ENCODE measurements around the gene POLE2.
"Not testable (repeated sequence)": the region's sequence is repeated elsewhere in the genome, so short reads cannot be mapped to it uniquely, and the experiment has no call there.

POLE2 gene

GRCh38 chr14:49720744-49721143, 32.7 kb upstream of the POLE2 start:
- Mint-ChIP-seq H3K4me1 (no peaks in the 10 kb centered on the region), H3K27me3 (ENCODE audit: low read depth, poor library complexity) (peaks cover 17% of the 10 kb centered on the region), H3K36me3 (ENCODE audit: low read depth) (peaks cover 20% of the 10 kb centered on the region), H3K9me3 (peaks cover 29% of the 10 kb centered on the region), H3K27ac (no peak overlapping the region), H3K4me3 (no peak overlapping the region)
- no peak for DNase-seq
- no peak for TF ChIP-seq CTCF (IDR thresholded peaks at IDR 0.05)

GRCh38 chr14:49710993-49711392, 23.0 kb upstream of the POLE2 start:
- H3K9me3 Mint-ChIP-seq; H3K36me3 Mint-ChIP-seq (ENCODE audit: low read depth); H3K27ac Mint-ChIP-seq; H3K4me1 Mint-ChIP-seq; H3K27me3 Mint-ChIP-seq (ENCODE audit: low read depth, poor library complexity); DNase-seq; H3K4me3 Mint-ChIP-seq: not testable (repeated sequence)

GRCh38 chr14:49704471-49704870, 16.5 kb upstream of the POLE2 start:
- not testable (repeated sequence) for H3K9me3 Mint-ChIP-seq; H3K4me1 Mint-ChIP-seq; H3K36me3 Mint-ChIP-seq (ENCODE audit: low read depth); DNase-seq; H3K4me3 Mint-ChIP-seq; H3K27me3 Mint-ChIP-seq (ENCODE audit: low read depth, poor library complexity); H3K27ac Mint-ChIP-seq

- DNase-seq = no peak
- no peak overlapping the region for H3K4me3 Mint-ChIP-seq
- peaks cover 5% of the 10 kb centered on the region for H3K36me3 Mint-ChIP-seq (ENCODE audit: low read depth)
- H3K4me1 Mint-ChIP-seq = no peaks in the 10 kb centered on the region
- H3K27ac Mint-ChIP-seq = no peak overlapping the region
- no peaks in the 10 kb centered on the region for H3K27me3 Mint-ChIP-seq (ENCODE audit: low read depth, poor library complexity)
- no peak for TF ChIP-seq CTCF (IDR thresholded peaks at IDR 0.05)
- H3K9me3 Mint-ChIP-seq = no peaks in the 10 kb centered on the region
Measured at GRCh38 chr14:49703965-49704364, 16.0 kb upstream of the POLE2 start.

- Mint-ChIP-seq H3K9me3 (no peaks in the 10 kb centered on the region), H3K36me3 (ENCODE audit: low read depth) (peaks cover 5% of the 10 kb centered on the region), H3K4me1 (no peaks in the 10 kb centered on the region), H3K4me3 (no peak overlapping the region), H3K27ac (no peak overlapping the region), H3K27me3 (ENCODE audit: low read depth, poor library complexity) (no peaks in the 10 kb centered on the region)
- no peak for TF ChIP-seq CTCF (IDR thresholded peaks at IDR 0.05)
- DNase-seq = no peak
Measured at GRCh38 chr14:49702725-49703124, 14.7 kb upstream of the POLE2 start.

GRCh38 chr14:49693735-49694124, 5.7 kb upstream of the POLE2 start:
- not testable (repeated sequence) for H3K9me3 Mint-ChIP-seq; H3K27me3 Mint-ChIP-seq (ENCODE audit: low read depth, poor library complexity); H3K36me3 Mint-ChIP-seq (ENCODE audit: low read depth)
- peak overlapping the region; percentile 48 for H3K27ac Mint-ChIP-seq
- peaks cover 20% of the 10 kb centered on the region for H3K4me1 Mint-ChIP-seq
- peak; percentile 8 for DNase-seq
- H3K4me3 Mint-ChIP-seq = peak overlapping the region; percentile 80

- H3K9me3 Mint-ChIP-seq = peaks cover 10% of the 10 kb centered on the region
- H3K4me1 Mint-ChIP-seq = peaks cover 20% of the 10 kb centered on the region
- no peaks in the 10 kb centered on the region for H3K27me3 Mint-ChIP-seq (ENCODE audit: low read depth, poor library complexity)
- DNase-seq = peak; percentile 75
- peak within 1 kb of the TSS; percentile 48 for H3K27ac Mint-ChIP-seq
- no peak for TF ChIP-seq CTCF (IDR thresholded peaks at IDR 0.05)
- H3K36me3 Mint-ChIP-seq (ENCODE audit: low read depth) = peaks cover 7% of the 10 kb centered on the region
- H3K4me3 Mint-ChIP-seq = peak within 1 kb of the TSS; percentile 80
Measured at GRCh38 chr14:49692811-49693734, 5.1 kb upstream of the POLE2 start, which contains the start of gene KLHDC1. Gene KLHDC1, plus strand, starts transcription at chr14:49693120. Its CDS starts 75 bp downstream, at chr14:49693195.
